A172 (cell line): ENCODE data around the gene STK40. TPM values are rescaled to one million over a fixed set of nuclear protein-coding genes. Genes with fewer than 3 reads are reported as not detected.

Source experiments
- DNase-seq: peaks from one replicate; pipeline ENCODE4 v3.0.0-alpha.2; 2015; ENCODE audit warnings: low spot score
- total RNA-seq: library from RNA; depleted of rRNA; stranded (reverse); fragments of >200 nt; shearing (Covaris generic); gene quantifications from 2 replicates; pipeline ENCODE4 v1.2.3, GENCODE V29; 2014

The STK40 gene
- total RNA-seq, 1 experiment from 2014 or later = 13.8 TPM

- no peak for DNase-seq
These were observed 12.8 kb upstream of the STK40 start for GRCh38 chr1:36398370-36398977.

GRCh38 chr1:36397378-36398230 is 11.9 kb upstream of the STK40 start, which contains the start of gene LSM10:
TSS of gene LSM10 (minus strand) at chr1:36397908. CDS start at chr1:36394129, 3,779 bp downstream.
- DNase-seq = peak; percentile 78

DNA sequence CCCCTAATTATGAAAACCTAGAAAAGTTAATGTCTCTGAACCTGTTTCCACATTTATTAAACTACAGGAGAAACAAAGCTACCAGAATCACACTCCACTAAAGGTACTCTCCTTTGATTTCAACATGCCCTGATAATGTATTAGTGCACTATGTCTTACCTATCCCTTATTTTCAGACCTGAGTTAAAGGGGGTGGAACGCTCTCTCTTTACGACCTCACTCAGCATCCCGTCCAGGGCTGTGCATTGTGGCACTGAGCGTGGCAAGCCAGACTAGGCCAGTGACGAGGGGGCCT is 11.3 kb upstream of the STK40 start:
- no peak for DNase-seq

GRCh38 chr1:36396359-36396758 is 10.6 kb upstream of the STK40 start:
- DNase-seq = no peak

DNA sequence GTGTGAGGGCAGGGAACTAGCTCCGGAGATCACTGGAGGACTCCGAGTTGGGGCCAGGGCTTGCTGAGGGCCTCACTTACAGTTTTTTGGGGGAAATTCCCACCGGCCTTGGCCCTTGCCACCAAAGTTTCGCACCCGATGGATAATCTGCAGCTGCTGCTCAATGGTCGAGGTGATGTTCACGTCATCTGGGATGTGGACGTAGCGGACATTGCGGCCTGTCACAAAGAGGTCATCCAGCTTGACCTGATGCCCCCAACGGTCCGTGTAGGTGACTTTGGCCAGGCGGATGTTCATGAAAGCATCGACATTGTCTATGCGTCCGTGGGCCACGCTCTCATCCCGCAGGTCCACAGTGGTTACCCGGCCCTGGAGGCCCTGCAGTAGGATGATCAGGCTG is 8.0 kb upstream of the STK40 start:
- DNase-seq = no peak

DNA sequence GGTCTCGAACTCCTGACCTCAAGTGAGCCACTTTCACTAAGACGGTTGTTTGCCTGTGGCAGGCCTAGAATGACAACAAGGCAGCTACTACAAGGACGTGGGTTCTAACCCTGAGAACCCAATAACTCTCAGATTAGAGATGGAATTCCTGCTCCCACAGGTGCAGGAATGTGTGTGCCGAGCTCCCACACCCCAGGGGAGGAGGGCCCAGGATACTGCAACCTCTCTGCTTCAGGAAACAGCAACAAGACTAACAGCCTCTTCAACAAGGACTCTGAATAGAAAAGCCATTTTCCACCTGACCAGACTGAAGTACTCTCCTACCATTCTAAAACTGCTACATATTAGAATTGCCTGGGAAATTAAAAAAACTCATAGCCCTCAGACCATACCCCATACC is 7.1 kb upstream of the STK40 start:
- DNase-seq = no peak

- no peak for DNase-seq
These were observed 5.5 kb upstream of the STK40 start for GRCh38 chr1:36391271-36391670.

DNA sequence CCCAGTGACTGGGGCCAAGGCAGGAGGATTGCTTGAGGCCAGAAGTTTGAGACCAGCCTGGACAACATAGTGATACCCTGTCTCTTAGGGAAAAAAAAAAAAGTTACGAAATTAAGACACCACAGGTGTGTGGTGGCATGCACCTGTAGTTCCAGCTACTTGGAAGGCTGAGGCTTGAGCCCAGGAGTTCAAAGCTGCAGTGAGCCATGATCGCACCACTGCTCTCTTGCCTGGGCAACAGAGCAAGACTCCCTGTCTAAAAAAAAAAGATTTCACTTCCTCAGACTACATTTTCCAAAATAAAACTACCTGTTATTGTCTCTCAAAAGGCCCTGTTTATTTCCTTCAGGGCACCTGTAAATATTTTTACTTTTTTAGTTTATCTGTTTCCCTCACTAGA is 4.7 kb upstream of the STK40 start:
- no peak for DNase-seq

- DNase-seq = no peak
These were observed 4.3 kb upstream of the STK40 start for GRCh38 chr1:36389999-36390398.

- DNase-seq = no peak
These were observed 3.5 kb upstream of the STK40 start for GRCh38 chr1:36389261-36389660.

GRCh38 chr1:36387141-36387949 is 1.6 kb upstream of the STK40 start:
- peak; percentile 77 for DNase-seq

- DNase-seq = peak; percentile 98
These were observed 779 bp upstream of the STK40 start for GRCh38 chr1:36386265-36387140.

GRCh38 chr1:36384542-36385409 is 948 bp downstream of the STK40 start:
- DNase-seq = peak; percentile 38

- DNase-seq = no peak
These were observed 2.5 kb downstream of the STK40 start for GRCh38 chr1:36383240-36383639.

DNA sequence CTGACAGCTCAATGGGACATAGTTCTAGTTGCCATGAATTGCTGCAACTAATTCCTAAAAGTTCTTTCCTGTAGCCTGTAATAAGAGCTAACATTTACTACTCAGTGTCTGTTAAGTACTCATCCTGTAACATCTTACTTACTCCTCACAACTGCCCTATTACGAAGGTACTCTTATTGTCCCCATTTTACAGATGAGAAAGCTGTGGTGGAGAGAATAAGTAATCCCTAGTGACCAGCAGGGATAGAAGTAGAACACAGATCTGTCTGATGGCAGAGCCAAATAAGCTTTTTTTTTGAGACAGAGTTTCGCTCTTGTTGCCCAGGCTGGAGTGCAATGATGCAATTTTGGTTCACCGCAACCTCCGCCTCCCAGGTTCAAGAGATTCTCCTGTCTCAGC is 3.1 kb downstream of the STK40 start:
- no peak for DNase-seq

GRCh38 chr1:36382231-36382630 is 3.5 kb downstream of the STK40 start:
- no peak for DNase-seq

GRCh38 chr1:36381405-36381804 is 4.3 kb downstream of the STK40 start:
- DNase-seq = no peak

- DNase-seq = no peak
These were observed 4.9 kb downstream of the STK40 start for GRCh38 chr1:36380782-36381181.

DNA sequence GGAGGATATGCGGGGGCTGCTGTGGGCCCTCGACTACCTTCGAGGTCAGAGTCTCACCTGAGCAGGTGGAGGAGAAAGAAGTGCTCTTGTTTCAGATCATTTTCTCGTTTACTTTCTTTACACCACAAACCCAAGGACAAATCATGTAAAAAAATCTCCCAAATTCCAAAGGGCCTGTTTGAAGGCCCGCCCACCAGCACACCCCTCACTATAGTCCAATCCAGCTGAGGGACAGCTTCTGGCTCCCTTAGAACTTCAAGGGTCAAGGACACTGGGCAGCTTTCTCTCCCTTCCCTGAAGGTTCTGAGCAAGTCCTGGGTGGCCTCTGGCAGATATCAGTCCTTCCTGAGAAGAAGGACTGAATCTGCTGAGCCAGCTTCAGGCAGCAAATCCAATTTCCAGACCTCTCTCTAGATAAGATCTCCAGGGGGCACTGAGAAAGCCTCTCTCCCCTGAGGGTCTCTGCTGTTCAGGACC is 5.5 kb downstream of the STK40 start:
- DNase-seq = no peak

DNA sequence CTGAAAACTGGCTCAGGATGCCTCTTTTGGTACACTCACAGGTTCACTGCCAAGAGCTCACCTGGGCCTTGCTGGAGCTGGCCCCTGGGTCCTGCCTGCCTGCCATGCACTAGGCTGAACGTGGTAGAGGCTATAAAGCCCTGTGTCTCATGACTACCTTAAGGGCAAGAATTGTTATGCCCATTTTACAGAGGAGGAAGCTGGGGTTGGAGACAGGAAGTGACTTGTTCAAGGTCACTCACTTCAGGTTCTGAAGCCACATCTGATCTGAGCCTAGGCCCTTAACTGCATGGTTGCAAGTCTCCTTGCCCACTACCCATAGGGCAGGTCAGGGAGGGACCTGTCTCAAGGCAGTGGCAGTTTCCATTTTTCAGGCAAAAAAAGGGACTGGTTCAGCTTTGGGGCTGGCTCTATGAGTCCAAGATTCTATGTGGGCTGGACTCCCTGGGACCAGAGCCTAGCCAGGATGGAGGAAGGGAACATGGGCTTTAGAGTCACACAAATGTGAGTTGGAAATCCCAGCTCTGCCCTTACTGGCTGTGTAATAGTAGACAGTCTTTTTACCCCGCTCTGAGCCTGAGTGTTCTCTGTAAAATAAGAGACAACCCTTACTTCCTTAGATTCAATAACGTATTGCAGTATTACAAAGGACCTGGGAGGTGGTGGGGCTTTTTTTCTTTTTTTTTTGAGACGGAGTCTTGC is 7.8 kb downstream of the STK40 start:
- DNase-seq = no peak
